Activated CD8-positive, alpha-beta memory T cell treated with anti-CD3 and anti-CD28 coated beads, Interleukin-2, amount 50 U/mL, for 48 hours (primary cell): Measurements from ENCODE around the gene CCSER2.
"Not testable (repeated sequence)": the region's sequence is repeated elsewhere in the genome, so short reads cannot be mapped to it uniquely, and the experiment has no call there.

ENCODE experiments used
- DNase-seq: peaks from one replicate; pipeline ENCODE4 v3.0.0-alpha.2; 2020

CCSER2 gene

DNA sequence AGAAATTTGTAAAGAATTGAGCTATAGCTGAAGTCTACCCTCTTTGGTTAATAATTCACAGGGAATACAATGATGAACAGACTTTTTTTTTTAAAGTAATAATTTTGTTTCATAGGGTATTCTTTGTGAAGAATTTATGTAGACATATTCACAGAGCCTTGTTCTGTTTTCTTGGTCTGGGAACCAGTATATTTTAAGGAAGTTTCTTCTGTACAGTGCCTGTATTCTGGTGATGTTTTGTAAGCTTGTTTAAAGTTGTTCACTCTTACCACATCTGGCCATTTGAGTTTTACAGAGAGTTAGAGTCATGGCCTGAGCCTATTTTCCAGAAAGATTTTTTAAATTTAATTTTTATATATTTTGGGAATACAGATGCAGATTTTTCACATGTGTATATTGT, 70.3 kb downstream of the CCSER2 start:
- DNase-seq, result no peak

DNA sequence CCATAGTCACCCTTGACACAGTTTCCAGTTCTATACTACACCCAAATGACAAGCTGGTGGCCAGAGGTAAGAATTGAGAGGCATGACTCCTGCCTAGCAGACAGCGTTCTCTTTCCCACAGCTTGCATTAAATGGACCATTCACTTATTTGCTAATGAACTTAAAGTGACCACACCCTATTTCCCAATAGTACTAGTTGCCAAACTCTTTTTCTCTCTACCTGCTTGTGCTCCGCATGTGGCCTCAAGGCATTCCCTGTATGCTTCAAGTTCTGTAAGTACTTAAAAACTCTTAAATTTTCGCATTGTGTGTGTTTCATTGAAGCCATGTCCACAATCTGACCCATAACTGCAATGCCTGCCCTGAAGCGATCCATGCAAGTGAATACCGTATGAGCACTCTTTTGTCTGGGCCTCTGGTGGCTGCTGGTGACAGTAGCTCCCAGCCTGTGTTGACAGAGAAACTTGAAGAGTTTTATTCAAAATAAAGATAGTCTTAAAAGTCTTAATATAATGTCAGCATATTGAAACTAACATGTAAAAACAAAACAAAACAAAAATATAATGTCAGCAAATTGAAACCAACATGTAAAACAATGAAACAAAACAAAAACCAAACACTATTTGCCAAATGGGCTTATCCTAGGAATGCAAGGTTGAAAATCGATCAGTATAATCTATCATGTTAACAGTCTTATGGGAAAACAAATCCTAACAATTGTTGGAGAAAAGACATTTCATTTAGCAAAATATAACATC, 73.6 kb downstream of the CCSER2 start:
- no peak for DNase-seq

DNA sequence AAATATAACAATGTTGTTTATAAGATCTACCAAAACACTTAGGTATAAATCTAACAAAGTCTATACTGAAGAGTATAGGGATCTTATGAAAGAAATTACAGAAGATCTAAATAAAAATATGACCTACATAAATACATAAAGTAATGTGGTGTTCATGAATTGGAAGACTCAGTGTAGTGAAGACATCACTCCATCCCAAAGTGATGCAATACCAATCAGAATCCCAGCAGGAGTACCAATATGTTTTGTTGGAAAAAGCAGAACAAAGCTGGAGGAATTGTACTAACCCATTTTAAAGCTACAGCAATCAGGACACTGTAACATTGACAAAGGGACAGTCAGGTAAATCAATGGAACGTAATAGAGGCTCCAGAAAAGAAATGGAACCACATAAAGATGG, 76.4 kb downstream of the CCSER2 start:
- DNase-seq, result no peak

DNA sequence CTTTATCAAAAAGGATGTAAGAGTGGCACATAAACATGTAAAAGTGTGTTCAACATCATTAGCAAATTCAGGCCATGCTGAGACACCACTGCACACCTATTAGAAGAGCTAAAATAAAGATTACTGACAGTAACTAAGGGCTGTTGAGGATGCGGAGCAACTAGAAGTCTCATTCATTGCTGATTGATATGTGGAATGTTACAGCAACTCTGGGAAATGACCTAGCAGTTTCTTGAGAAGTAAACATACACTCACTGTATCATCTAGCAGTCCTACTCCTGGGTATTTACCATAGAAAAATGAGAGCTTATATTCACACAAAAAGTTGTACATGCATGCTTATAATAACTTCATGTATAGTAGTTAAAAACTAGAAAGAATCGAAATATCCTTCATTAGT, 77.3 kb downstream of the CCSER2 start:
- no peak for DNase-seq

DNA sequence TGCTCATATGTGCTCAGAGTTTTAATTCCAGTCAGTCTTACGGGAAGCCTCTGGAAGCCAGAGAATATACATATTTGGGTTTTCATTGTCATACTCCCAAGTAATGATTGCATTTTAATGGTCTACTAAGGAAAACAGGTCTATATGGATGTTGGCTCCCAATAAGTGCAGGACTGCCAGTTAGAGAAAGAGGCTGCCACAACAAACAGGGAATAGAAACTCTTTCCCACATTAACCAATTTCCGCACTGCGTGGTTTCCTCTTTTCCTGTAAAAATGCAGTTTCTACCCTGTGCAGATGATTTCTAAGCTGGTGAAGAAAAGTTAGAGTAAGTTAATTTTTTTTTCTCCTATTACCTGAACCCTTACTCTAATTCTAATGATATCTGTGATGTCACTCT, 78.2 kb downstream of the CCSER2 start:
- DNase-seq, result no peak

DNA sequence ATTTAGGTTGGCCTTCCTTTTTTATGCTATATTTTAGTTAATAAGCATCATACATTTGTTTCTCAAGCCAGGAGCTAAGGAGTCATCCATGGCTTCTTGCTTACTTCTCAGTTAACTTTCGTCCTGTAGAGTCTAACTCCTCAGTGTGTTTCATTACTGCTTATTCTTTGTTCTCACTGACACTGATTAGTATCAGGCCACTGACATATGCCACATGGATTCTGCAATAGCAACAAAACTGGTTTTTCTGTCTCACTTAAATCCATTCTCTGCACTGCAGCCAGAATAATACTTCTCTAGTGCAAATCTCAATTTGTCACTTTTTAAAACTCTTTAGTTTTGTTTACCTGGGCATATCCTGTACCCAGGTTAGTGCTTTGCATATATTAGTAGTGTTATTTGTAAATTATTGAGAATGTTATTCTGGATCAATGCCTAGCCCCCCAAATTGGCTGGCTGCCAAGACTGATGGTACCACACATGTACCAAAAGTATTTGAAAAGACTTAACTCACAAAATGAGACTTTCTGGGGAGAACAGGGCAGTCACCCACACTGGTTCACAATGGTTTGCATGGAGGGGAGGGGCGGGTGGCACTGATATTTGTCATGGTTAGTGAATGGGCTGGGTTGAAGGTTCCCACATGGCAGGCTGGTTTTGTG, 79.1 kb downstream of the CCSER2 start:
- no peak for DNase-seq

DNA sequence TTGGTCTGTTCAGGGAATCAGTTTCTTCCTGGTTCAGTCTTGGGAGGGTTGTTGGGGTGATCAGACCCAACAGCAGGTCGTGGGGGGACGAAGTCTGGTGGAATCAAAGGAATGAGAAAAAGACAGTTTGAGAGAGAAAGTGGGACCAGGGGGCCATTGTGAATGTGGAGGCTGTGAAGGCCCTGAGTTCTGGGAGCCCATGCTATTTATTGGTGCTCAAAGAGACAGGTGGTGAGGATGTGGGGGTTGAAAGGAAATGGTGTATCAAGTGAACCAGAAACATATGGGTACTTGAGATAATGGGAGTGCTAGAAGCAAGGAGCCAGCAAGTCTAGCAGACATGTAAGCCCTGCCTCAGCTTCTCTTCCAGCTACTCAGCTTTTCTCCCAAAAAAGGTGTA, 84.1 kb downstream of the CCSER2 start:
- DNase-seq, result no peak

DNA sequence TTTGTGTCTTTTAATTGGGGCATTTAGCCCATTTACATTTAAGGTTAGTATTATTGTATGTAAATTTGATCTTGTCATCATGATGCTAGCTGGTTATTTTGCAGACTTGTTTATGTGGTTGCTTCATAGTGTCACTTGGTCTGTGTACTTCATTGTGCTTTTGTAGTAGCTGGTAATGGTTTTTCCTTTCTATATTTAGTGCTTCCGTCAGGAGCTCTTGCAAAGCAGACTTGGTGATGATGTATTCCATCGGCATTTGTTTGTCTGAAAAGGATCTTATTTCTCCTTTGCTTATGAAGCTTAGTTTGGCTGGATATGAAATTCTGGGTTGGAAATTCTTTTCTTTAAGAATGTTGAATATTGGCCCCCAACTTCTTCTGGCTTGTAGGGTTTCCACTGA, 85.7 kb downstream of the CCSER2 start:
- DNase-seq, result not testable (repeated sequence)

DNA sequence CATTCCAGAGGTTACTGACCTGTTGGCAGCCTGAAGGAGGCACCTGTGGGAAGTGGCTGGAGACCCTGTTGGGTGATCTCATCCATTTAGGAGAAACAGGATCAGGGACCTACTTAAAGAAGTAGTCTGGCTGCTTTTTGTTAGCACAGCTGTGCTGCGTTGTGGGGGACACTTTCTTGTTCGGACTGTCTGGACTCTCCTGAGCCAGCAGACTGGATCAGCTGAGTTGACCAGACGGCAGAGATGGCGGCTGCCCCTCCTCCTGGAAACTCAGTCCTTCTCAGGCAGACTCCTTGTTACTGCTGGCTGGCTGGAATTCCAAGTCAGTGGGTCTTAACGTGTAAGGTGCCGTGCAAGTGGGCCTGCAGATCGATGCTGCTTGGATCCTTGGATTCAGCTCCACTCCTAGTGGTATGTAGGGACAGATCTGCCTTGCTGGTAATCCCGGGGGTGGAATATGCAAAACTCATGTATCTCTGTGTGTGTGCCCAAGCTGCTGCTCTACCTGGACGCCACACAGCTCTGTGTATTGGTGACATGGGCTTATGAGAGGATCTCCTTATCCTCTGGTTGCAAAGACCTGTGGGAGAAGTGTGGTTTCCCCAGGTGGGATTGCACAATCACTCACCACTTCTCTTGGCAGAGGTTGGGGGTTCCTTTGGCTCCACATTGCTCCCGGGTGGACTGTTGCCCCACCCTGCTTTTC, 87.3 kb downstream of the CCSER2 start:
- DNase-seq, result no peak

DNA sequence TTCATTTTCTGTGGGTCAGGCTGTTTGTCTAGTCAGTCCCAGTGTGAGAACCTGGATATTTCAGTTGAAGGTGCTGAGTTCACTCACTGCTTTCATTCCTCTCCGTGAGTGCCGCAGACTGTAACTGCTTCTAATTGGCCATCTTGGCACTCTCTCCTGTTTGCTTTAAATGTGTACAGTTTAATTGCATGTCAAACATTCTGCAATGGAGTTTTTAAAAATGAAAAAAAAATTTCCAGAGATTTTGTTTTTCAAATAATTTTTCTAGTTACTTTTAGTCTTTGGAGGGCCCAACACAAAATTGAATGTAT, 87.8 kb downstream of the CCSER2 start:
- no peak for DNase-seq

DNA sequence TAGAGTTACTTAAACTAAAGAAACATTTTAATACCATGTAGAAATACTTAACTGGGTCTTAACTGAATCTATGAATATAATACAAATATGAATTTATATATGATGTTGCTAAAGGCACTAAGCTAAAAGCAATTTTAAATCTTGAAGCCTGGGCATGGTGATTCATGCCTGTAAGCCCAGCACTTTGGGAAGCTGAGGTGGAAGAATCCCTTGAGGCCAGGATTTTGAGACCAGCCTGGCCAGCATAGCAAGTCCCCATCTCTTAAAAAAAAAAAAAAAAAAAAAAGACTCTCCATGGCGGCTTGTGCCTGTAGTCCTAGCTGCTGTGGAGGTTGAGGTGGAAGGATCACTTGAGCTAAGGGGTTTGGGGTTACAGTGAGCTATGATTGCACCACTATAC, 95.3 kb downstream of the CCSER2 start:
- DNase-seq, result no peak

DNA sequence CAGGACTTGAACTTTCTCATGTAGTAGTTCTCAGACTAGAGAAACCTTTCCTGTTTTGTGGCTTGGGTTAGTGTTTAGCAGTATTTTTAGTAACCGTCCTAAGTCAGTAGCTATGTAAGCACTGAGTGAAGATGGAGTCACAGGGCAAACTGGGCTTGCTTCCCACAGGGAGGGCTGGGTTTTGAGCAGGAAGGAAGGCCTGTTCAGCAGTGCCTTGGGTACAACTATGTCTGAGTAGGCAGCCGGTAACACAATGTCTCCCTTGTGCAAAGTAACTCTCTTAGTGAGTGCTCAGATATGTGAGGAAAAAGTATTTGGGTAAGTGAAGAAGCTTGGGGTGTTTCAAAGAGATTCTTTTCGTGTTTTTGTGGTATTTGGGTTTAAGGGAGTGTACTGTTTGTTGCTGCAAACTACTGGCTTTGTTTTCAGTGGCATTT, 96.4 kb downstream of the CCSER2 start:
- DNase-seq, result no peak

DNA sequence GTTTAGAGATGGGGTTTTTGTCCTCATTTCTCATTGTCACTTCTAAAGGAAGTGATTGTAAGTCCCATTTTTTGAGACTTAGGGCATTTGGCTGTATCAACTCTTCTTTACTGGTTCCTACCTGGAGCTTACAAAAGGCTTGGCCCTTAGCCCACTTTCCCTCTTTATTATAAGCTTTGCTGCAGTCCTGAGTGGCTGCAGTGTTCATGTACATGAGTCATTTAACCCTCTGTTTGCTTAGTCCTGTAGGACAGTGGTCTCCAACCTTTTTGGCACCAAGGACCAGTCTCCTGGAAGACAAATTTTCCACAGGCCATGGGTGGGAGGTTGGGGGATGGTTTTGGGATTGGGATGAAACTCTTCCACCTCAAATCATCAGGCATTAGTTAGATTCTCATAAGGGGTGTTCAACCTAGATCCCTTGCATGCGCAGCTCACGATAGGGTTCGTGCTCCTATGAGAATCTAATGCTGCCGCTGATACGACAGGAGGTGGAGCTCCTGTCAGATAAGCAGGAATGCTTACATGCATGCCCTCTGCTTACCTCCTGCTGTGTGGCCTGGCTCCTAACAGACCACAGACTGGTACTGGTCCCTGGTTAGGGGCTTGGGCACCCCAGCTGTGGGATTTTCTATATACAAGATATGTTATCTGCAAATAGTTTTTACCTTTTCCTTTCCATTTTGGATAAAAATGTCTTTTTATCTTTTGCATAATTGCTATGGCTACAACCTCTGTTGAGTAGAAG, 99.7 kb downstream of the CCSER2 start:
- no peak for DNase-seq

DNA sequence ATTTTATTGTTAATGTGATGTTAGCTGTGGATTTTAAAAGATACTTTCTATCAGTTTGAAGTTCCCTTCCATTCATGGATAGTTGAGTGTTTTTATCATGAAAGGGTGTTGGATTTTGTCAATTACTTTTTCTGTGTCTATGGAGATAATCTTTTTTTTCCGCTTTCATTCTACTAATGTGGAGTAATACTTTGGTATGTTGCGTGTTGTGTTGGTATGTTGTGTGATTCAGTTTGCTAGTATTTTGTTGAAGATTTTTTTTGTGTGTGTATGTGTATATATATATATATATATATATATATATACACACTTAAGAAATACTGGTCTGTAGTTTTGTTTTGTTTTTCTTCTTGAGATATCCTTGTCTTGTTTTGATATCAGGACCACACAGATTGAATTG, 100.3 kb downstream of the CCSER2 start:
- no peak for DNase-seq

DNA sequence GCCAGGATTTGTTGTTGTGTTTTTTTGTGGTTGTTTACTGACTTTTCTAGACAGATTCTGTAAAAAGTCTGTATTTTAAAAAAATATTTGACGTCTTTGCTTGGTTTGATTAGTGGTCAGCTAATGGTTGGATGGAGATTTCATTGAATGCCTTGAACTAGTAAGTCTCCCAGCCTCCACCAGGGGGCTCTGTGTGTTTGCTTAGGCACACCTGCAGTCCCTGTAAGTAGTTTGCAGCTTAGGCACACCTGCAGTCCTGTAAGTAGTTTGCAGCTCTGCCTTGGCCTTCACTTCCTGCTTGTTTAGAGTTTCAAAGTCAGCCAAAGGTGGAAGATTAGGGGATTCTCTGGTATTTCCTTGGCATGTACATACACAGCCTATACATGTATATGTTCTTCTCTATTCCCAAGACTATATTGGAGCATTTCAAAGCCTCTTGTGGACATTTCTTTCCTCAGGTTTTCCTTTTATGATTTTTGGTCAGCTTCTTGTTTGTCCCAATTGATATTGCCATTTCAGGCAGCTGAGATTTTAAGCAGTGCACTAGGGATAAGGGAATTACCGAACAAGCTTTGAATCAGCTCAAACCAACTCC, 101.6 kb downstream of the CCSER2 start:
- peak; percentile 79 for DNase-seq

DNA sequence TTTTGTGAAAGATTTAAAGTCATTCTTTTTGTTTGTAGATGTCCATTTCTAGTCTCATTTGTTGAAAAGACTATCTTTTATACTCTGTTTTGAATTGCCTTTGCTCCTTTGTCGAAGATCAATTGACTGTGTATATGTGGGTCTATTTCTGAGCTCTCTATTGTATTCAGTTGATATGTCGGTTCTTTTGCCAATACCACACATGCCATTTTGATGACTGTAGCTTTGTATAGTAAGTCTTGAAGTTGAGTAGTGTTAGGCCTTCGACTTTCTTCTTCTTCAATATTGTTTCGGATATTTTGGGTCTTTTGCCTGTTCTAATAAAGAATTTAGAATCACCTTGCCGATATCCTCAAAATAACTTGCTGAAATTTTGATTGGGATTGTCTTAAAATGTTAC, 104.5 kb downstream of the CCSER2 start:
- DNase-seq, result no peak

DNA sequence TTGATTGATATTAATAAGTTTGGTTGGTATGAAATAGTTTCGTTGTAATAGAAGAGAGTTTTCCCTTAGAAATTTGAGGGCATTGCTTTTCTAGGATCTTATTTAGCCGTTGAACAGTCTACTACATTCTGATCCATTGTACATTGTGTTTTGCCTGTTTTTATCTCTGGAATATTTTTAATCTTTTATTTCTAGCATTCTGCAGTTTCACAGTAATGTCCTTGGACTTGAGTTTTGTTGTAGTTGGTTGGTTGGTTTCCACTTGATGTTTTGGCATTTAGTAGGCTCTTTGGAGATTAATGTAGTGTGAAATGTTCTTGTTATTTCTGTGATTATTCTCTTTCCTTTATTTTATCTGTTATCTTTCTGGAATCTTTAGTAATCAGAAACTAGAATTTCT, 112.4 kb downstream of the CCSER2 start:
- no peak for DNase-seq

DNA sequence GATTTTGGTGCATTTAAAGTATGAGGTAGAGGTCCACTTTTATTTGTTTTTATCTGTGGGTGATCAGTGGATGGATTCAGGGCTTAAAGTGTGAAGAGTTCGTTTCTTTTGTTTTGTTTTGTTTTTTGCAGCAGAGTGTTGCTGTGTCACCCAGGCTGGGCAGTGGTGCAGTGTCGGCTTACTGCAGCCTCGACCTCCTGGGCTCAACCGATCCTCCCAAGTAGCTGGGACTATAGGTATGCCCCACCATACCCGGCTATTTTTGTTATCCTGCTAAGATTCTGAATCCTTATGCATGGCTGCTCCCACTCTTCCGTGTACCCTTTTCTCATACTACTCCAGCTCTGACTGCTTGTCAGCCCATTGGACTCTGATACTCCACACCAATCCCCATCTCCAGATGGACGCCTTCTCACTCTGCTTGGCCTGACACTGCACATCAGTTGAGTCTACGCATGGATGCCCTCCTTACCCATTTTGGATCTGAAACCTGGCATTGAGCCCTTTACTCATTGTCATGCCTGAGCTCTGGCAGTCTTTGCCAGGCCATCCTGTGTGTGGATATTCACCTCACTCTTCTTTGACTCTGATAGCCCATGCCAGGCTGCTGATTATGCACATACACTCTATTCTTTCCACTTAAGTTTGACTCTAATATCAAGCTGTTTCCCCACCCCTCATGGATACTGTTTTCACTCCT, 119.5 kb downstream of the CCSER2 start:
- no peak for DNase-seq

DNA sequence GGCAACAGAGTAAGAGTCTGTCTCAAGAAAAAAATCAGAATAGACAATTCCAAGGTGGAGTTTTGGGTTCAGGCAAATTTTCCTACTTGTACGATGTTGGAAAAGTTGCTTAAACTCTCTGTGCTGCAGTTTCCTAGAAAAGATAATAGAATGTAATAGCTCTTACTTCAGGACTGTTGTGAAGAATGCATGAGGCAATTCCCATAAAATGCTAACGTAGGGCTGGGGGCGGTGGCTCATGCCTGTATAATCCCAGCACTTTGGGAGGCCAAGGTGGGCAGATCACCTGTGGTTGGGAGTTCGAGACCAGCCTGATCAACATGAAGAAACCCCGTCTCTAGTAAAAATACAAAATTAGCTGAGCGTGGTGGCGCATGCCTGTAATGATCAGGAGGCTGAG, 121.0 kb downstream of the CCSER2 start:
- DNase-seq, result not testable (repeated sequence)

DNA sequence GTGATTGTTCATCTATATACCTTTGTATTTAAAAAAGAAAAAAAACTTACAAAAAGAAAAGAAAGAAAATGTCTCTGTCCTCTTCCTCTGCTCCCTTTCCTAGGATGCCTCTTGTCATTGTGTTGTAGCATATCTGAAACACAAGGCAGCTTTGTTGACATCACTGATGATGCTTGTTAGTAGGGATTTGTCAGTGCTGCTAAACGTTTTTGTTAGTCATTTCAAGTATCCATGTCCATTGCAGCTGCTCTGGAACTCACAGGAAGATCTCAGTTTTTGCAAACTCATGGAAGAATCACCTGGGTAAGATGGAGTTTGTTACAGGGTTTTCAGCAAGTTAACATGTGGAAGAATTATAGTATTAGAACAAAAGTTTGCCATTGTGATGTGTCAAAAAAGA, 123.6 kb downstream of the CCSER2 start:
- no peak for DNase-seq

DNA sequence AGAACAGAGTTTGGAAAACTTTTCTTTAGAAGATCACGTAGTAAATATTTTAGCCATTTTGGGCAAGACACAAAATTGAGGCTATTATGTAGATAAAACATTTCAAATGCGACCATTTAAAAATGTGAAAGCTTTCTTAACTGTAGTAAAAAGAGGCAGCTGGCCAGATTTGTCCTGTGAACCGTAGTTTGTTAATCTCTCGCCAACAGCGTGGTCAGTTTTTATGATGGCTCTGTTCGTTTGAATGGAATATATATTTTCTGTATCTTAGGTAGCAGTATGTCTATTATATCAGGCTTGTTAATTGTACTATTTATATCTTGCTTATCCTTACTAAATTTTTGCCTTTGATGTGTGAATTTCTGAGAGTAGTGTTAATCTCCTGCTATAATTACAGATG, 124.9 kb downstream of the CCSER2 start:
- DNase-seq, result no peak

DNA sequence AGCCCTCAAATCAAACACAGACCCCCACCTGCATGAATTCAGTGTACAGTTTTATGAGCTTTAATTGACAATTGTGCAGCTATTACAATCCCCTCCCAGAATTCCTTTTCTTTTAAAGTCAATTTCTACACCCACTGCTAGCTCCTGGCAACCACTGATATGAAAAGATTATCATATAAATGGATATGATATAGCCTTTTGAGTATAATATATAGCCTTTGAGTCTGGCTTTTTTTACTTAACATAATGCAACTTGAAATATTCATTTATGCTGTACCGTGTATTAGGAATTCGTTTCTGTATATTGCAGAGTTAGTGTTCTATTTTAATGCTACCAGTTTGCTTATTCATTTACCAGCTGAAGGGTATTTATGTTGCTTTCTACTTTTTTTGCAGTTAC, 127.7 kb downstream of the CCSER2 start:
- no peak for DNase-seq

DNA sequence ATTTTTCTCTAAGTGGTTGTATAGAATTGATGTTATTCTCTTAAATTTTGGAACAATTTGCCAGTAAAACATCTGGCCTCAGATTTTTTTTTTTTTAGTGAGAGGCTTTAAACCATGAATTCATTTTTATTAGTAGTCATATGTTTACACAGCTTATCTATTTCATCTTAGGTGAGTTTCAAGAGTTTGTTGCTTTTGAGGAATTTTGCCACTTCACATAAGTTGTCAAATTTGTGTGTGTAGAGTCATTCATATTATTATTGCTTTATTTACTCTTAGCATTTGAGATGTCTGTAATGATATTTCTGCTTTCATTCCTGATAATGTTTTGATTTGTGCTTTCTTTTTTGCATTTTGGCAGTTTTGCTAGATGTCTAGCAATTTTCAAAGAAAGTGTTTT, 132.1 kb downstream of the CCSER2 start:
- DNase-seq, result no peak
